Measurements from ENCODE around the gene FBXL7. TPM values are rescaled to one million over a fixed set of nuclear protein-coding genes. Genes with fewer than 3 reads are reported as not detected.

Gene FBXL7
- total and polyA plus RNA-seq, 2 of the 8 experiments (the other 6 are each of a cell fraction or from before 2014, with no cell fraction given) = 17.7 to 17.8 TPM

- TF ChIP-seq, protein P1, sequence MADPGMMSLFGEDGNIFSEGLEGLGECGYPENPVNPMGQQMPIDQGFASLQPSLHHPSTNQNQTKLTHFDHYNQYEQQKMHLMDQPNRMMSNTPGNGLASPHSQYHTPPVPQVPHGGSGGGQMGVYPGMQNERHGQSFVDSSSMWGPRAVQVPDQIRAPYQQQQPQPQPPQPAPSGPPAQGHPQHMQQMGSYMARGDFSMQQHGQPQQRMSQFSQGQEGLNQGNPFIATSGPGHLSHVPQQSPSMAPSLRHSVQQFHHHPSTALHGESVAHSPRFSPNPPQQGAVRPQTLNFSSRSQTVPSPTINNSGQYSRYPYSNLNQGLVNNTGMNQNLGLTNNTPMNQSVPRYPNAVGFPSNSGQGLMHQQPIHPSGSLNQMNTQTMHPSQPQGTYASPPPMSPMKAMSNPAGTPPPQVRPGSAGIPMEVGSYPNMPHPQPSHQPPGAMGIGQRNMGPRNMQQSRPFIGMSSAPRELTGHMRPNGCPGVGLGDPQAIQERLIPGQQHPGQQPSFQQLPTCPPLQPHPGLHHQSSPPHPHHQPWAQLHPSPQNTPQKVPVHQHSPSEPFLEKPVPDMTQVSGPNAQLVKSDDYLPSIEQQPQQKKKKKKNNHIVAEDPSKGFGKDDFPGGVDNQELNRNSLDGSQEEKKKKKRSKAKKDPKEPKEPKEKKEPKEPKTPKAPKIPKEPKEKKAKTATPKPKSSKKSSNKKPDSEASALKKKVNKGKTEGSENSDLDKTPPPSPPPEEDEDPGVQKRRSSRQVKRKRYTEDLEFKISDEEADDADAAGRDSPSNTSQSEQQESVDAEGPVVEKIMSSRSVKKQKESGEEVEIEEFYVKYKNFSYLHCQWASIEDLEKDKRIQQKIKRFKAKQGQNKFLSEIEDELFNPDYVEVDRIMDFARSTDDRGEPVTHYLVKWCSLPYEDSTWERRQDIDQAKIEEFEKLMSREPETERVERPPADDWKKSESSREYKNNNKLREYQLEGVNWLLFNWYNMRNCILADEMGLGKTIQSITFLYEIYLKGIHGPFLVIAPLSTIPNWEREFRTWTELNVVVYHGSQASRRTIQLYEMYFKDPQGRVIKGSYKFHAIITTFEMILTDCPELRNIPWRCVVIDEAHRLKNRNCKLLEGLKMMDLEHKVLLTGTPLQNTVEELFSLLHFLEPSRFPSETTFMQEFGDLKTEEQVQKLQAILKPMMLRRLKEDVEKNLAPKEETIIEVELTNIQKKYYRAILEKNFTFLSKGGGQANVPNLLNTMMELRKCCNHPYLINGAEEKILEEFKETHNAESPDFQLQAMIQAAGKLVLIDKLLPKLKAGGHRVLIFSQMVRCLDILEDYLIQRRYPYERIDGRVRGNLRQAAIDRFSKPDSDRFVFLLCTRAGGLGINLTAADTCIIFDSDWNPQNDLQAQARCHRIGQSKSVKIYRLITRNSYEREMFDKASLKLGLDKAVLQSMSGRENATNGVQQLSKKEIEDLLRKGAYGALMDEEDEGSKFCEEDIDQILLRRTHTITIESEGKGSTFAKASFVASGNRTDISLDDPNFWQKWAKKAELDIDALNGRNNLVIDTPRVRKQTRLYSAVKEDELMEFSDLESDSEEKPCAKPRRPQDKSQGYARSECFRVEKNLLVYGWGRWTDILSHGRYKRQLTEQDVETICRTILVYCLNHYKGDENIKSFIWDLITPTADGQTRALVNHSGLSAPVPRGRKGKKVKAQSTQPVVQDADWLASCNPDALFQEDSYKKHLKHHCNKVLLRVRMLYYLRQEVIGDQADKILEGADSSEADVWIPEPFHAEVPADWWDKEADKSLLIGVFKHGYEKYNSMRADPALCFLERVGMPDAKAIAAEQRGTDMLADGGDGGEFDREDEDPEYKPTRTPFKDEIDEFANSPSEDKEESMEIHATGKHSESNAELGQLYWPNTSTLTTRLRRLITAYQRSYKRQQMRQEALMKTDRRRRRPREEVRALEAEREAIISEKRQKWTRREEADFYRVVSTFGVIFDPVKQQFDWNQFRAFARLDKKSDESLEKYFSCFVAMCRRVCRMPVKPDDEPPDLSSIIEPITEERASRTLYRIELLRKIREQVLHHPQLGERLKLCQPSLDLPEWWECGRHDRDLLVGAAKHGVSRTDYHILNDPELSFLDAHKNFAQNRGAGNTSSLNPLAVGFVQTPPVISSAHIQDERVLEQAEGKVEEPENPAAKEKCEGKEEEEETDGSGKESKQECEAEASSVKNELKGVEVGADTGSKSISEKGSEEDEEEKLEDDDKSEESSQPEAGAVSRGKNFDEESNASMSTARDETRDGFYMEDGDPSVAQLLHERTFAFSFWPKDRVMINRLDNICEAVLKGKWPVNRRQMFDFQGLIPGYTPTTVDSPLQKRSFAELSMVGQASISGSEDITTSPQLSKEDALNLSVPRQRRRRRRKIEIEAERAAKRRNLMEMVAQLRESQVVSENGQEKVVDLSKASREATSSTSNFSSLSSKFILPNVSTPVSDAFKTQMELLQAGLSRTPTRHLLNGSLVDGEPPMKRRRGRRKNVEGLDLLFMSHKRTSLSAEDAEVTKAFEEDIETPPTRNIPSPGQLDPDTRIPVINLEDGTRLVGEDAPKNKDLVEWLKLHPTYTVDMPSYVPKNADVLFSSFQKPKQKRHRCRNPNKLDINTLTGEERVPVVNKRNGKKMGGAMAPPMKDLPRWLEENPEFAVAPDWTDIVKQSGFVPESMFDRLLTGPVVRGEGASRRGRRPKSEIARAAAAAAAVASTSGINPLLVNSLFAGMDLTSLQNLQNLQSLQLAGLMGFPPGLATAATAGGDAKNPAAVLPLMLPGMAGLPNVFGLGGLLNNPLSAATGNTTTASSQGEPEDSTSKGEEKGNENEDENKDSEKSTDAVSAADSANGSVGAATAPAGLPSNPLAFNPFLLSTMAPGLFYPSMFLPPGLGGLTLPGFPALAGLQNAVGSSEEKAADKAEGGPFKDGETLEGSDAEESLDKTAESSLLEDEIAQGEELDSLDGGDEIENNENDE (IDR thresholded peaks at IDR 0.05; ENCODE audit: insufficient replicate concordance, low read length) = no peak
Observed at GRCh38 chr5:15692706-15693381, 192.9 kb downstream of the FBXL7 start (continued).

All from H1 (cell line).